ENCODE data around the gene CENPB.
"Not testable (repeated sequence)": the region's sequence is repeated elsewhere in the genome, so short reads cannot be mapped to it uniquely, and the experiment has no call there.

The CENPB gene, protein sequence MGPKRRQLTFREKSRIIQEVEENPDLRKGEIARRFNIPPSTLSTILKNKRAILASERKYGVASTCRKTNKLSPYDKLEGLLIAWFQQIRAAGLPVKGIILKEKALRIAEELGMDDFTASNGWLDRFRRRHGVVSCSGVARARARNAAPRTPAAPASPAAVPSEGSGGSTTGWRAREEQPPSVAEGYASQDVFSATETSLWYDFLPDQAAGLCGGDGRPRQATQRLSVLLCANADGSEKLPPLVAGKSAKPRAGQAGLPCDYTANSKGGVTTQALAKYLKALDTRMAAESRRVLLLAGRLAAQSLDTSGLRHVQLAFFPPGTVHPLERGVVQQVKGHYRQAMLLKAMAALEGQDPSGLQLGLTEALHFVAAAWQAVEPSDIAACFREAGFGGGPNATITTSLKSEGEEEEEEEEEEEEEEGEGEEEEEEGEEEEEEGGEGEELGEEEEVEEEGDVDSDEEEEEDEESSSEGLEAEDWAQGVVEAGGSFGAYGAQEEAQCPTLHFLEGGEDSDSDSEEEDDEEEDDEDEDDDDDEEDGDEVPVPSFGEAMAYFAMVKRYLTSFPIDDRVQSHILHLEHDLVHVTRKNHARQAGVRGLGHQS

DNA sequence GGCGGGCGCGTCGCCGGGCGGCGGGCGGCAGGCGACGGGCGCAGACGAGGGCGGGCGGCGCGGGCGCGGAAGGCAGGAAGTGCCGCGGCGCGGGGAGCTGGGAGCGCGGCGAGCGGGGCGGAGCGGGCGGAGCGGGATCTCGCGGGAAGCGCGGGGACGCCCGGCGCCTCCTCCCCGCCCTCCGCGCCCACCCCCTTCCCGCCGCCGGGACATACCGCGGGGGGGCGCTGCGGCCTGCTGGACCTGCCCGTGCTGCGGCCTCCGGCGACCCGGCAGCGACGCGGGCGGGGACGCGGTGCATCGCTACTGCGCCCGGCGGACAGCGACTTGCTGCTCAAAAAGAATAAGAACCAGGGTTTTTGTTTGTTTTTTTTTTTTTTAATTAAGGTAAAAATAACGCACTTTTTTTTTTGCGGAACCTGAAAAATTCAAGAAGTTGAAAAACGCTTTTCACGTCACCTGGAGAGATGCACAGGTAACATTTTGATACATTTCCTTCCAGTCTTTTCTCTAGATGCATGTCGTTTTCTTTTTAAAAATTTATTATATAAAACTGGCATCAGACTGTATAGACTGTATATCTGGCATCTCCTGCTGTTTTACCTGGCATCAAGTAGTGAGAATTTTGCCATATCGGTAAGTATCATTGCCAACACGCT is at the start of gene CENPB:
TSS of gene CENPB (minus strand) at position 76 of the 659 bp plus-strand sequence. CDS start 257 bp downstream, outside the sequence.
- peak; percentile 86 for DNase-seq

DNA sequence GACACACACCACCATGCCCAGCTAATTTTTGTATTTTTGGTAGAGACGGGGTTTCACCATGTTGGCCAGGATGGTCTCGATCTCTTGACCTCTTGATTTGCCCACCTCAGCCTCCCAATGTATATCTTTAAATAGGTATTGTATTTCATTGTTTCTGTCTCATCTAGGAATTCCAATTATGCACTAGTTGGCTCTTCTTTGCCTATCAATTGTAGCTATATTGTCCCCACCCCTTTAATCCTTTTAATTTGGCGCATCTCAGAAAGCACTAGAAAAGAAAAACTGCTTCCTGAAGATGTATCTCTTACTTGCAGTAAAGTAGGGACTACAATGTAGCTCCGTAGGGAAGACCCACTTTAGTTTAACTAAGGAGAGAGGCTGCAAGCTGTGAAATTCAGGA is 49.6 kb upstream of the CENPB start:
- DNase-seq = no peak

- not testable (repeated sequence) for DNase-seq
Observed at GRCh38 chr20:3829891-3830290, 43.4 kb upstream of the CENPB start.

DNA sequence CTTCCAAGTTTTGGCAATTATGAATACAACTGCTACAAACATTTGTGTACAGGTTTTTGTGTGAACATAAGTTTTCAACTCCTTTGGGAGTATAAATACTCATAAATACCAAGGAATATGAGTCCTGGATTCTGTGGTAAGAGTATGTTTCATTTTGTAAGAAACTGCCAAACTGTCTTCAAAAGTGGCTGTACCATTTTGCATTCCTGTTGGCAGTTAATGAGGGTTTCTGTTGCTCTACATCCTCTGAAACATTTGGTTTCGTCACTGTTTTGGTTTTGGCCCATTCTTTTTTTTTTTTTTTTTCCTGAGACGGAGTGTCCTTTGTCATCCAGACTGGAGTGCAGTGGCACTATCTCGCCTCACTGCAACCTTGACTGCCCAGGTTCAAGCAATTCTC is 42.3 kb upstream of the CENPB start:
- no peak for DNase-seq

GRCh38 chr20:3826420-3826819 is 39.9 kb upstream of the CENPB start:
- no peak for DNase-seq

DNA sequence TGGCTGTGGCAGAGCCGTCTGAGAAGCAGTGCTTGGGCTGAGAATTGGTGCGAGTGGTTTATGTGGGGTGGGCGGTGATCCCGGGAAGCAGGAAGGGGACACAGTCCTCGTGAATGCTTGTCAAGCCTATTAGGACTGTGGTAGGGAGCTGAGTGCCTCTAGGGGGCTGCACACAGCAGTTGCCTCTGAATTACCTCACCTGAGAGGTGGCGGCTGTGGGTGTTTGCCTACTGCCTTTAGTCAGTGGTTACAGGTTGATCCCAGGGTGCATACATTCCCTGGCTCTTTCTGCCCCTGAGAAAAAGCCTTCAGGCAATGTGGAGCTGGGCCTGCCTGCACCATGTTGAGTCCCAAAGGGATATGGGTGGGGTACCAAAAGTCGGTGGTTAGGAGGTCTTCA is 39.0 kb upstream of the CENPB start:
- no peak for DNase-seq

GRCh38 chr20:3823881-3824280 is 37.3 kb upstream of the CENPB start:
- DNase-seq = no peak

DNA sequence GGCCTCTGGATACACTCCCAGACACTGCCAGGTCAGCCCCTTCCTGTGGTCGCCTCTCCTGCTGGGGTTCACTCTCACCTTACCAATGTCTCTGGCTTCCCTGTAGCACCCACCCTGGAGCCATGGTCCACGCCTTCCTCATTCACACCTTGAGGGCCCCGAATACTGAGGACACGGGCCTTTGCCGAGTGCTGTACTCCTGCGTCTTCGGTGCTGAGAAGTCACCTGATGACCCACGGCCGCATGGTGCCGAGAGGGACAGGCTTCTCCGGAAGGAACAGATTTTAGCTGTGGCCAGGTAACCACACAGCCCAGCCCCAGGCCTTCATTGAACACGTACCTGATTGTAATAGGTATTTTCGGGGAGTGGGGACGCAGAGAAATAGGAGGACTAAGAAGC is 35.5 kb upstream of the CENPB start:
- DNase-seq = no peak

DNA sequence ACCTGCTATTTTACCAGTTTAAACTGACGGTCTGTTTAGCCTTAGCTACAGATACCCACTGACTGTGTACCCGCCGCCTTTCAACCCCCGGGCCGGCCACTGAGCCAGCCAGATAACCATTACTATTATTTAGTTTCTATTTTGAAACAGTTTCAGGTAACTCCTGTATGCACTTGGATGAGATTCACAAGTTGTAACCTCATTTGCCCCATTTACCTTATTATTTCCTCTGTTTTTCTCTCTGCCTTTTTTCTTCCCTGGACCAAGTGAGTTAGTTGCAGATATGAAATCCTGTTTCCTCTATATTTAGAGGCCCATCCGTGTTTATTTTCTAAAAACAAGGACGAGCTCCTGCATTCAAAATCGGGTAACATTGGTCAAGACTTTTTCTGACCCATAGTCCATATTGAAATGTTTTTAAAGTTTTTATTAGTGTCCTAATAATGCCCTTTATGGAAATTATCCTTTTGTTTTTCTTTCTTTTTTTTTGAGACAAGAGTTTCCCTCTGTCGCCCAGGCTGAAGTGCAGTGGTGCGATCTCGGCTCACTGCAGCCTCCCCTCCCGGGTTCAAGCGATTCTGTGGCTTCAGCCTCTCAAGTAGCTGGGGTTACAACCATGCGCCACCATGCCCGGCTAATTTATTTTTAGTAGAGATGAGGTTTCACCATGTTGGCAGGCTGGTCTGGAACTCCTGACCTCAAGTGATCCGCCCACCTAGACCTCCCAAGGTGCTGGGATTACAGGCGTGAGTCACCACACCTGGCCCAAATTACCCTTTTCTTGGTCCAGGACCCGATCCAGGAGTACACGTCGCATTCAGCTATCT is 34.6 kb upstream of the CENPB start:
- DNase-seq = no peak

DNA sequence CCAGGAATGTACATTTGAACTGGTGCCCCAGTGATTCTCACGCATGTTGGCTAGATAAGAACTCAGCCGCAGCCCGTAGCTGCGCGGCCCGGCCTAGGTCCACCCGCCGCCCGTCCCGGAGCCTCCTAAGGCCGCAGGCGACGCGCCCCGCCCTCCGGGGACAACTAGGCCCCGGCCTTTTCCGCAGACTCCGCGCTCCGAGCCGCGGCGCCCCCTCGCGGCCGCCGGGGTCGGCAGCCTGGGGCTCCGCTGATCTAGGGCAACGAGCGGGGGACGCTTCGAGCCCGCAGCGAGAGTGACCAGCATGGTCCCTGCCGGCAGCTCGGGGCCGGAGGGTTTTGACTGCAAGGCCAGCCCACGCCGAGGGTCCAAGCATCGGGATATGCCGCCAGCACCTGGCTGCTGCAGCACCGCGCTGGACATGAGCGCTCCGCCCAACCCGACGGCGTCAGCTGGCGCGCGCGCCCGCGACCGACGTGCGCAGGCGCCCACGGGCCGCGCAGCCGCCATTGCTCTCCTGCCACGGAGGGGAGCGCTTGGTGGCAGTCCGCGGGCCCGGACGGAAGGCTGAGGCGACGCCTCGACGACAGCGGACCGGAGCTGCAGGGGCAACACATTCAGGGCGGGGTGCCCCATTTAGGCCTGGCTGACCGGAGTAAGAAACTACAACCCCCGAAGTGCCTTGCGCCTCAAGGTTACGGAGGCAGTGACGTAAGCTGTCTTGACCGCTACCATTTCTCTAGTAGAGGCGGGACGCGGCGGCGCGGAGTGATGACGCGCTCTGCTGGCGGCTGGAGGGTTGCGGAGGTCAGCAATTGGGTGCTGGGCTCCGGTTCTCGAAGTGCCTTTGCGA is 33.7 kb upstream of the CENPB start, which contains the start of gene AP5S1:
TSS of gene AP5S1 (plus strand) at position 500 of the 853 bp plus-strand sequence. CDS start 1,571 bp downstream, outside the sequence.
- DNase-seq = peak; percentile 91

DNA sequence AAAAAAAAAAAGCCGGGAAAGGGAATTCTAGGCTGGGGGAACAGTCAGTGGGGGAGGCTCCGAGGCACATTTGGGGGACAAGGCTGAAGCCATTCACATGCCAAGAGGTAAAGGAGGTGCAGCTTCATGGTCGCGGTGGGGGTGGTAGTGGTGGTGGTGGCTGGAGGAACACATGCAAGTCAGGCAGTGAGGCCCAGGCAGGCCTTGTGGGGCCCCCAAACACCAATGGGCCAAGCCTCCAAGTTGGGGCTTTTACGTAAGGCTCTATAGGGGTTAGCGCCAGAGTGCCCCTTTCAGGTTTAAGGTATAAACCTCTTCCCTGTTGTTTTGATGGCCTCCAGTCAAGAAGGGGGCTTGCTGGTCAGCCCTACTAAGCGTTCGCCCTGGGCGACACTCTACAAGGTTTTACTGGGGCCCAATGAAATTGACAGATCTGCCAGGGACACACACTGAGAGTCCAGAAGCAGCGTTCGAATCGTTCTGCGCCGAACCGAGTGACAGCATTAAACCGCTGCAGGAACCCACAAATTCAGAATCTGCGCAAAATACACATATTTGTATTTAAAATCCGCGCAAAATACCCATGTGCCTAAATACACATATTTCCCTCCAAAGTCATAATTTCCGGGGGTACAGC is 33.0 kb upstream of the CENPB start:
- DNase-seq = no peak

- DNase-seq = peak; percentile 24
Observed at GRCh38 chr20:3818155-3819151, 31.9 kb upstream of the CENPB start.

- DNase-seq = peak; percentile 65
Observed at GRCh38 chr20:3815703-3816315, 29.3 kb upstream of the CENPB start.

- no peak for DNase-seq
Observed at GRCh38 chr20:3814928-3815495, 28.5 kb upstream of the CENPB start.

- peak; percentile 26 for DNase-seq
Observed at GRCh38 chr20:3813848-3814581, 27.5 kb upstream of the CENPB start.

GRCh38 chr20:3812975-3813847 is 26.7 kb upstream of the CENPB start:
- no peak for DNase-seq

DNA sequence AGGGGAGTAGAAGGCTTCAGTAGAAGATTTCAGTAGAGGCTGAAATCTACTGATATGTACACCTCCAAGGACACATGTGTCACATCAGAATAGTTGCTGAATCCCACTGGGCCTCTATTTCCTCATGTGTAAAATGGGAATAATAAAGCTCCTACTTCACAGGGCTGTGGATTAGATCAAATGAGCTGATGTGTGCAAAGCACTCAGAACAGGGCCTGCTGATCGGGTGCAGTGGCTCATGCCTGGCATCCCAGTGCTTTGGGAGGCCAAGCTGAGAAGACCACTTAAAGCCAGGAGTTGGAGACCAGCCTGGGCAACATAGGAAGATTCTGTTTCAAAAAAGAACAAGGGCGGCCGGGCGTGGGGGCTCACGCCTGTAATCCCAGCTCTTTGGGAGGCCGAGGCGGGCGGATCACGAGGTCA is 25.7 kb upstream of the CENPB start:
- no peak for DNase-seq
